Thyroid gland (tissue), 4 donors: ENCODE measurements around the gene TCF7L2.

Source experiments
- POLR2A ChIP-seq, 2 donors: fragments of 450-650 bp; IDR thresholded peaks; one replicate each; pipeline ENCODE4 v1.6.1; 2017; ENCODE audit warnings: antibody characterized with exemption in 2 of 2, mild to moderate bottlenecking in 2 of 2, moderate library complexity in 1 of 2
- TF ChIP-seq, protein P1 (sequence below), 6 experiments: fragments of 200-600 bp in 3 of 6; fragments of 450-650 bp in 3 of 6; sonication (generic) in 3 of 6; IDR thresholded peaks; one replicate each; pipeline ENCODE4 v1.5.1; 2016 to 2019; ENCODE audit warnings: antibody characterized with exemption in 6 of 6, mild to moderate bottlenecking in 2 of 6, inconsistent platforms in 1 of 6, moderate library complexity in 1 of 6

DNA sequence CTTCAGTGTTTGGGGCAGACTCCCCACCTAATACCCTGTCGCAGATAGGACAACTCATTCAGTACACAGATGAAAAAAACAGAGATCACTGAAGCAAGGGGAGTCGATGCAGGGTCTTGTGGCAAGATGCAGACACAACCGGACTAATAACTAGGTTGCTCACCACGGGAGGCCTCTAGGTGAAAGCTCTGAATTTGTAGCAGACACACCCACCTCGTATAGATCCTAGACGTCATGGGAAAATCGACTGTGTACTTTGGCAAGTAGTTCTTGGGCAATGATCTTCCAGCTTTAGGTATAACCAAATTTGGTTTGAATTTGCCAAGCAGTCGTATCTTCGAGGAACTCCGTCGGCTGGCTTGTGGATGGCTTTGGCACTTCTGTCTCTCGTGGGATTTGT, 88.1 kb downstream of the TCF7L2 start:
- TF ChIP-seq, protein P1, sequence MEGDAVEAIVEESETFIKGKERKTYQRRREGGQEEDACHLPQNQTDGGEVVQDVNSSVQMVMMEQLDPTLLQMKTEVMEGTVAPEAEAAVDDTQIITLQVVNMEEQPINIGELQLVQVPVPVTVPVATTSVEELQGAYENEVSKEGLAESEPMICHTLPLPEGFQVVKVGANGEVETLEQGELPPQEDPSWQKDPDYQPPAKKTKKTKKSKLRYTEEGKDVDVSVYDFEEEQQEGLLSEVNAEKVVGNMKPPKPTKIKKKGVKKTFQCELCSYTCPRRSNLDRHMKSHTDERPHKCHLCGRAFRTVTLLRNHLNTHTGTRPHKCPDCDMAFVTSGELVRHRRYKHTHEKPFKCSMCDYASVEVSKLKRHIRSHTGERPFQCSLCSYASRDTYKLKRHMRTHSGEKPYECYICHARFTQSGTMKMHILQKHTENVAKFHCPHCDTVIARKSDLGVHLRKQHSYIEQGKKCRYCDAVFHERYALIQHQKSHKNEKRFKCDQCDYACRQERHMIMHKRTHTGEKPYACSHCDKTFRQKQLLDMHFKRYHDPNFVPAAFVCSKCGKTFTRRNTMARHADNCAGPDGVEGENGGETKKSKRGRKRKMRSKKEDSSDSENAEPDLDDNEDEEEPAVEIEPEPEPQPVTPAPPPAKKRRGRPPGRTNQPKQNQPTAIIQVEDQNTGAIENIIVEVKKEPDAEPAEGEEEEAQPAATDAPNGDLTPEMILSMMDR (IDR thresholded peaks at IDR 0.05) = no peak
- no peak for TF ChIP-seq POLR2A (IDR thresholded peaks at IDR 0.05)
